Epithelial cell of prostate (primary cell): Measurements from ENCODE around the gene DSN1.

Experiments used
- DNase-seq: peaks from one replicate; pipeline ENCODE4 v3.0.0-alpha.2; 2011; ENCODE audit warnings: low read depth, low spot score
- H3K27ac ChIP-seq: fragments of 450-650 bp; 2 replicates; pipeline ENCODE4 v1.5.1; 2017; ENCODE audit warnings: mild to moderate bottlenecking

The DSN1 gene

DNA sequence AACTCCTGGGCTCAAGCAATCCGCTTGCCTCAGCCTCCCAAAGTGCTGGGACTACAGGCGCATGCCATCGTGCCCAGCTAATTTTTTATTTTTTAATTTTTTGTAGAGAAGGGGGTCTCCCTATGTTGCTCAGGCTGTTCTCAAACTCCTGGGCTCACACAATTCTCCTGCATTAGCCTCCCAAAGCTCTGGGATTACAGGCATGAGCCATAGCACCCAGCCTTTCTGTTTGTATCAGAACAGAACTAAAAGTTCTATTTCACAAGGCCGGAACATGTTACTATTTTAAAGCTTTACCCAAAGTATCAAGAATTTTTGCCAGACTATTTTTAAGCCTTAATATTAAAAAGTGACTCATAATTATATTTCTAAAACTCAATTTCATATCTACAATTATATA lies 70.0 kb downstream of the DSN1 start:
- no peak for DNase-seq
- no peak overlapping the region for H3K27ac ChIP-seq
